HepG2 (cell line): ENCODE measurements around the gene ZBTB7B. TPM values are rescaled to one million over a fixed set of nuclear protein-coding genes. Genes with fewer than 3 reads are reported as not detected.

ENCODE experiments used
- ATAD3A ChIP-seq: sonication (generic); formaldehyde crosslinking; IDR thresholded peaks from 2 replicates; pipeline ENCODE4 v1.4.0; 2020; ENCODE audit warnings: missing genetic modification reagents
- FOXC1 ChIP-seq: sonication (generic); formaldehyde crosslinking; IDR thresholded peaks from 2 replicates; pipeline ENCODE4 v1.8.0; 2022; ENCODE audit warnings: mild to moderate bottlenecking, missing genetic modification reagents, borderline replicate concordance
- HES4 ChIP-seq: sonication (generic); formaldehyde crosslinking; IDR thresholded peaks from 2 replicates; pipeline ENCODE4 v1.9.0; 2021; ENCODE audit warnings: mild to moderate bottlenecking, missing genetic modification reagents, borderline replicate concordance
- NFYC ChIP-seq: IDR thresholded peaks from 2 replicates; pipeline ENCODE4 v1.6.1; 2016; ENCODE audit warnings: missing genetic modification reagents, missing compliant biosample characterization
- NR2F6 ChIP-seq, 2 experiments: IDR thresholded peaks; 2 replicates each; pipeline ENCODE4 v1.6.1; 2016; ENCODE audit warnings: antibody characterized with exemption in 1 of 2, mild to moderate bottlenecking in 1 of 2
- NRL ChIP-seq: sonication (generic); formaldehyde crosslinking; IDR thresholded peaks from 2 replicates; pipeline ENCODE4 v1.5.0; 2020; ENCODE audit warnings: missing genetic modification reagents, mild to moderate bottlenecking, moderate library complexity, borderline replicate concordance
- PCBP1 ChIP-seq: fragments of 200-400 bp; formaldehyde crosslinking; IDR thresholded peaks from 2 replicates; pipeline ENCODE4 v1.6.1; 2017; ENCODE audit warnings: mild to moderate bottlenecking, low read depth, low read length, borderline replicate concordance
- PRPF4 ChIP-seq: fragments of 200-400 bp; formaldehyde crosslinking; IDR thresholded peaks from 2 replicates; pipeline ENCODE4 v1.6.1; 2016; ENCODE audit warnings: low read length, low read depth; ENCODE audit not compliant: poor library complexity, severe bottlenecking
- TRIM24 ChIP-seq: sonication (generic); formaldehyde crosslinking; IDR thresholded peaks from 2 replicates; pipeline ENCODE4 v1.8.0; 2022; ENCODE audit warnings: mild to moderate bottlenecking, missing genetic modification reagents
- U2AF1 ChIP-seq: fragments of 200-400 bp; formaldehyde crosslinking; optimal IDR thresholded peaks from 2 replicates; pipeline ENCODE3; 2017; ENCODE audit warnings: mild to moderate bottlenecking, low read depth, low read length
- YEATS2 ChIP-seq: sonication (generic); formaldehyde crosslinking; IDR thresholded peaks from 2 replicates; pipeline ENCODE4 v1.4.0; 2020; ENCODE audit warnings: missing genetic modification reagents, borderline replicate concordance
- ZBTB1 ChIP-seq: sonication (generic); formaldehyde crosslinking; IDR thresholded peaks from 2 replicates; pipeline ENCODE4 v1.4.0; 2020; ENCODE audit warnings: missing genetic modification reagents, borderline replicate concordance
- ZNF230 ChIP-seq: sonication (generic); formaldehyde crosslinking; IDR thresholded peaks from 2 replicates; pipeline ENCODE4 v1.4.0; 2020; ENCODE audit warnings: mild to moderate bottlenecking, missing genetic modification reagents
- ZNF3 ChIP-seq: IDR thresholded peaks from 2 replicates; pipeline ENCODE4 v1.7.0; 2017; ENCODE audit warnings: inconsistent platforms
- ZNF337 ChIP-seq: sonication (generic); formaldehyde crosslinking; IDR thresholded peaks from 2 replicates; pipeline ENCODE4 v1.5.1; 2020; ENCODE audit warnings: missing genetic modification reagents, low read depth, mild to moderate bottlenecking, borderline replicate concordance
- ZSCAN21 ChIP-seq: sonication (generic); formaldehyde crosslinking; IDR thresholded peaks from 2 replicates; pipeline ENCODE4 v1.8.0; 2022; ENCODE audit warnings: mild to moderate bottlenecking, missing genetic modification reagents, moderate library complexity, borderline replicate concordance
- ZSCAN9 ChIP-seq: IDR thresholded peaks from 2 replicates; pipeline ENCODE4 v1.6.1; 2016; ENCODE audit warnings: borderline replicate concordance
- polyA plus RNA-seq, 8 experiments: library from polyadenylated mRNA; depleted of rRNA in 3 of 8; stranded (reverse) in 7 of 8; unstranded in 1 of 8; fragments of >200 nt; fragmentation: Illumina TruSeq in 4 of 8; extraction: Trizol in 4 of 8; gene quantifications; 2 replicates each; pipeline versions ENCODE4 v1.2.1 to v1.2.3, GENCODE V29; 2011 to 2016; ENCODE audit warnings: low read depth in 4 of 8, missing spikeins in 1 of 8, mixed read lengths in 1 of 8; ENCODE audit not compliant: insufficient read depth in 1 of 8
- total RNA-seq, 5 experiments: library from RNA; depleted of rRNA; stranded (reverse); fragments of >200 nt; fragmentation: Illumina TruSeq; extraction: Trizol; gene quantifications; 2 replicates each; pipeline ENCODE4 v1.2.3, GENCODE V29; 2016; ENCODE audit warnings: low read depth in 1 of 5
- TF ChIP-seq, protein P1 (sequence below): sonication (generic); formaldehyde crosslinking; conservative IDR thresholded peaks from 2 replicates; pipeline ENCODE4 v1.8.0; 2022; ENCODE audit warnings: mild to moderate bottlenecking, moderate library complexity, missing genetic modification reagents
- TF ChIP-seq, protein P2 (sequence below): sonication (generic); formaldehyde crosslinking; IDR thresholded peaks from 2 replicates; pipeline ENCODE4 v1.5.0; 2020; ENCODE audit warnings: mild to moderate bottlenecking, missing genetic modification reagents
- TF ChIP-seq, protein P3 (sequence below): sonication (generic); formaldehyde crosslinking; conservative IDR thresholded peaks from 2 replicates; pipeline ENCODE4 v1.4.0; 2020; ENCODE audit warnings: missing genetic modification reagents
- TF ChIP-seq, protein P4 (sequence below): sonication (generic); formaldehyde crosslinking; IDR thresholded peaks from 2 replicates; pipeline ENCODE4 v1.8.1; 2023; ENCODE audit warnings: missing genetic modification reagents, mild to moderate bottlenecking, borderline replicate concordance

The ZBTB7B gene
- total and polyA plus RNA-seq, 2 of the 13 experiments (the other 11 are each of a cell fraction or from before 2014, with no cell fraction given): 15.5 to 17.5 TPM

DNA sequence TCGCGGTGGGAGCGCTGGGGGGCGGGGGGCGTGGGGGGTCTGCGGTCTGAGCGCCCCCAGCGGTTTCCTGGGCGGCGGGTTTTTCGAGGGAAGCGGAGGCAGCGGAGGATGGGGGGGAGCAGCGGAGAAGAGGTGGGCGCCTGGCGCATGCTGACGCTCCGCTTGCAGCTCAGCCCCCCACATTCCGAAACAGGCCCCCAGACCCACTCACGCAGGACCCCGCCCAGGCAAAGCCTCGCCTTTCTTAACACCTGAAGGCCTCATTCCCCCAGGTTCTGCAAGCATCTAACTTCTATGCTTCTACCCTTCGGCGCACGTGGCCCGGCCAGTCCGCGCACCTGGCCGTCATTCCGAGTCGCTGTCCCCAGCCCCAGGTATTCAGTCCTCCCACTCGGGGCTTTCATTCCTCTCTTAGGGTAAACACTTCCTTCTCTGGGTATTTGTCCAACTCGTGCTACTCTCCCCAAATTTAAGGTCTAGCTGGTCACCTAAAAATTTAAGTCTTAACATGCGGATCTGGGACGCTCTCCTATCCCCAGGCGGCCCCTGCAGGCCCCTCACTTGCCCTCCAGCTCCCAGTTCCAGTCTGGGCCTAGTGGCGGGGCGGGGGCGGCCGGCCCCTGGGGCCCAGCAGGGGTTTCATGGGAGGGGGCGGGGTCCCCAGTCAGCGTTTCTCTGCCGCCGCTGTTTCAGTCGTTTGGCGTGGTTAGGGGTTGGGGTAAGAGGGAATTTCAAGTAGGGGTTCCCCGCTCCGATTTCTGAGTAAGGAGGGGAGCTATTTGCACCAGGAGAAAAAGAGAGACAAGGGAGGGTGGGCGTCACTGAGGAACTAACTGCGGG is 2.8 kb upstream of the ZBTB7B start (continued):
- no peak for TF ChIP-seq ZNF337 (CRISPR knock-in tag)
- no peak for TF ChIP-seq PCBP1
- TF ChIP-seq PRPF4: no peak
- TF ChIP-seq, protein P1, sequence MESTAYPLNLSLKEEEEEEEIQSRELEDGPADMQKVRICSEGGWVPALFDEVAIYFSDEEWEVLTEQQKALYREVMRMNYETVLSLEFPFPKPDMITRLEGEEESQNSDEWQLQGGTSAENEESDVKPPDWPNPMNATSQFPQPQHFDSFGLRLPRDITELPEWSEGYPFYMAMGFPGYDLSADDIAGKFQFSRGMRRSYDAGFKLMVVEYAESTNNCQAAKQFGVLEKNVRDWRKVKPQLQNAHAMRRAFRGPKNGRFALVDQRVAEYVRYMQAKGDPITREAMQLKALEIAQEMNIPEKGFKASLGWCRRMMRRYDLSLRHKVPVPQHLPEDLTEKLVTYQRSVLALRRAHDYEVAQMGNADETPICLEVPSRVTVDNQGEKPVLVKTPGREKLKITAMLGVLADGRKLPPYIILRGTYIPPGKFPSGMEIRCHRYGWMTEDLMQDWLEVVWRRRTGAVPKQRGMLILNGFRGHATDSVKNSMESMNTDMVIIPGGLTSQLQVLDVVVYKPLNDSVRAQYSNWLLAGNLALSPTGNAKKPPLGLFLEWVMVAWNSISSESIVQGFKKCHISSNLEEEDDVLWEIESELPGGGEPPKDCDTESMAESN (CRISPR knock-in tag): no peak
- TF ChIP-seq, protein P2, sequence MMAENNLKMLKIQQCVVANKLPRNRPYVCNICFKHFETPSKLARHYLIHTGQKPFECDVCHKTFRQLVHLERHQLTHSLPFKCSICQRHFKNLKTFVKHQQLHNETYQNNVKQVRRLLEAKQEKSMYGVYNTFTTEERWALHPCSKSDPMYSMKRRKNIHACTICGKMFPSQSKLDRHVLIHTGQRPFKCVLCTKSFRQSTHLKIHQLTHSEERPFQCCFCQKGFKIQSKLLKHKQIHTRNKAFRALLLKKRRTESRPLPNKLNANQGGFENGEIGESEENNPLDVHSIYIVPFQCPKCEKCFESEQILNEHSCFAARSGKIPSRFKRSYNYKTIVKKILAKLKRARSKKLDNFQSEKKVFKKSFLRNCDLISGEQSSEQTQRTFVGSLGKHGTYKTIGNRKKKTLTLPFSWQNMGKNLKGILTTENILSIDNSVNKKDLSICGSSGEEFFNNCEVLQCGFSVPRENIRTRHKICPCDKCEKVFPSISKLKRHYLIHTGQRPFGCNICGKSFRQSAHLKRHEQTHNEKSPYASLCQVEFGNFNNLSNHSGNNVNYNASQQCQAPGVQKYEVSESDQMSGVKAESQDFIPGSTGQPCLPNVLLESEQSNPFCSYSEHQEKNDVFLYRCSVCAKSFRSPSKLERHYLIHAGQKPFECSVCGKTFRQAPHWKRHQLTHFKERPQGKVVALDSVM (CRISPR knock-in tag): no peak
- TF ChIP-seq U2AF1: no peak
- no peak for TF ChIP-seq ZSCAN21 (CRISPR knock-in tag)
- TF ChIP-seq ZNF230 (CRISPR knock-in tag): no peak
- peak; percentile 28; the same call in 1 of the 2 replicates for TF ChIP-seq NR2F6 (IDR thresholded peaks at IDR 0.05)
- TF ChIP-seq NR2F6 (CRISPR knock-in tag; IDR thresholded peaks at IDR 0.05): 0 out of 2 replicates have a peak, but pooled peaks have one; percentile 6
- TF ChIP-seq NFYC (CRISPR knock-in tag): 0 out of 2 replicates have a peak, but pooled peaks have one; percentile 6
- no peak for TF ChIP-seq HES4 (CRISPR knock-in tag)
- no peak for TF ChIP-seq ATAD3A (CRISPR knock-in tag)
- TF ChIP-seq ZBTB1 (CRISPR knock-in tag): no peak
- TF ChIP-seq, protein P3, sequence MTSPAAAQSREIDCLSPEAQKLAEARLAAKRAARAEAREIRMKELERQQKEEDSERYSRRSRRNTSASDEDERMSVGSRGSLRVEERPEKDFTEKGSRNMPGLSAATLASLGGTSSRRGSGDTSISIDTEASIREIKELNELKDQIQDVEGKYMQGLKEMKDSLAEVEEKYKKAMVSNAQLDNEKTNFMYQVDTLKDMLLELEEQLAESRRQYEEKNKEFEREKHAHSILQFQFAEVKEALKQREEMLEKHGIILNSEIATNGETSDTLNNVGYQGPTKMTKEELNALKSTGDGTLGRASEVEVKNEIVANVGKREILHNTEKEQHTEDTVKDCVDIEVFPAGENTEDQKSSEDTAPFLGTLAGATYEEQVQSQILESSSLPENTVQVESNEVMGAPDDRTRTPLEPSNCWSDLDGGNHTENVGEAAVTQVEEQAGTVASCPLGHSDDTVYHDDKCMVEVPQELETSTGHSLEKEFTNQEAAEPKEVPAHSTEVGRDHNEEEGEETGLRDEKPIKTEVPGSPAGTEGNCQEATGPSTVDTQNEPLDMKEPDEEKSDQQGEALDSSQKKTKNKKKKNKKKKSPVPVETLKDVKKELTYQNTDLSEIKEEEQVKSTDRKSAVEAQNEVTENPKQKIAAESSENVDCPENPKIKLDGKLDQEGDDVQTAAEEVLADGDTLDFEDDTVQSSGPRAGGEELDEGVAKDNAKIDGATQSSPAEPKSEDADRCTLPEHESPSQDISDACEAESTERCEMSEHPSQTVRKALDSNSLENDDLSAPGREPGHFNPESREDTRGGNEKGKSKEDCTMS (CRISPR knock-in tag): no peak
- no peak for TF ChIP-seq YEATS2 (CRISPR knock-in tag)
- TF ChIP-seq ZSCAN9 (CRISPR knock-in tag): peak; percentile 57; the same call in 1 of the 2 replicates
- no peak for TF ChIP-seq NRL (CRISPR knock-in tag)
- TF ChIP-seq ZNF3 (CRISPR knock-in tag): no peak
- TF ChIP-seq FOXC1 (CRISPR knock-in tag): no peak
- TF ChIP-seq TRIM24 (CRISPR knock-in tag): no peak
- TF ChIP-seq, protein P4, sequence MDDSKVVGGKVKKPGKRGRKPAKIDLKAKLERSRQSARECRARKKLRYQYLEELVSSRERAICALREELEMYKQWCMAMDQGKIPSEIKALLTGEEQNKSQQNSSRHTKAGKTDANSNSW: no peak
